H1 (cell line): ENCODE data around the gene RAB3D. TPM values are rescaled to one million over a fixed set of nuclear protein-coding genes. Genes with fewer than 3 reads are reported as not detected.

Experiments
- CTCF ChIA-PET: fragments of 300-600 bp; sonication (Branson Sonifier 250); formaldehyde crosslinking; loops from one replicate; lab custom pipeline; 2021; ENCODE audit not compliant: partially characterized antibody; lab: Charles Lee
- POLR2A ChIA-PET: fragments of 300-600 bp; sonication (Branson Sonifier 250); formaldehyde crosslinking; loops from one replicate; lab custom pipeline; 2021; ENCODE audit warnings: inconsistent platforms; ENCODE audit not compliant: partially characterized antibody; lab: Charles Lee
- DNase-seq, 2 experiments: peaks; one replicate each; pipeline versions ENCODE4 v3.0.0 to v3.0.0-alpha.2; 2010 to 2022; ENCODE audit warnings: low spot score in 2 of 2, low read depth in 1 of 2, mixed read lengths in 1 of 2
- FAIRE-seq: peaks from 2 replicates; lab custom pipeline; 2011; peaks lifted over from hg19 to GRCh38; lab: Jason Lieb, UNC
- H2AFZ ChIP-seq: 2 replicates; pipeline ENCODE4 v1.8.1; 2012; ENCODE audit warnings: low read length, inconsistent platforms
- H2AK5ac ChIP-seq: 2 replicates; pipeline ENCODE4 v1.6.1; 2013; ENCODE audit warnings: low read depth, low read length
- H2BK120ac ChIP-seq: replicated peaks from 2 replicates; pipeline ENCODE3; 2013; ENCODE audit warnings: low read depth, low read length, inconsistent platforms
- H2BK12ac ChIP-seq: 2 replicates; pipeline ENCODE4 v1.6.1; 2013; ENCODE audit warnings: low read depth, low read length
- H2BK15ac ChIP-seq: 2 replicates; pipeline ENCODE4 v1.6.1; 2013; ENCODE audit warnings: low read length
- H2BK20ac ChIP-seq: 2 replicates; pipeline ENCODE4 v1.6.1; 2013; ENCODE audit warnings: low read length
- H2BK5ac ChIP-seq: 2 replicates; pipeline ENCODE4 v1.6.1; 2013; ENCODE audit warnings: low read depth, low read length
- H3K14ac ChIP-seq: 2 replicates; pipeline ENCODE4 v1.6.1; 2013; ENCODE audit warnings: inconsistent platforms; ENCODE audit not compliant: insufficient read length
- H3K18ac ChIP-seq: 2 replicates; pipeline ENCODE4 v1.6.1; 2013; ENCODE audit warnings: low read length; ENCODE audit errors: extremely low read depth
- H3K23ac ChIP-seq: 2 replicates; pipeline ENCODE4 v1.6.1; 2013; ENCODE audit warnings: inconsistent platforms; ENCODE audit not compliant: insufficient read length
- H3K23me2 ChIP-seq: 2 replicates; pipeline ENCODE4 v1.6.1; 2013; ENCODE audit warnings: low read depth, low read length
- H3K27ac ChIP-seq: 2 replicates; pipeline ENCODE4 v1.6.1; 2011; ENCODE audit warnings: low read depth, low read length, inconsistent platforms
- H3K27me3 ChIP-seq, 4 experiments: replicated peaks in 1 of 4; 1 replicate in 1 of 4; 2 replicates in 3 of 4; pipeline versions ENCODE4 v1.6.1 to v1.8.1; 2011 to 2013; ENCODE audit warnings: low read length in 3 of 4, mild to moderate bottlenecking in 3 of 4, inconsistent platforms in 2 of 4, mixed read lengths in 2 of 4, moderate library complexity in 1 of 4; ENCODE audit not compliant: control insufficient read depth in 3 of 4, insufficient read depth in 3 of 4; ENCODE audit errors: extremely low read depth in 1 of 4
- H3K36me3 ChIP-seq, 4 experiments: 2 replicates each; pipeline versions ENCODE4 v1.6.1 to v1.8.1; 2011 to 2013; ENCODE audit warnings: mild to moderate bottlenecking in 4 of 4, low read length in 3 of 4, moderate library complexity in 2 of 4, control low read depth in 1 of 4, inconsistent platforms in 1 of 4; ENCODE audit not compliant: insufficient read depth in 4 of 4, control insufficient read depth in 2 of 4
- H3K4ac ChIP-seq: replicated peaks from 2 replicates; pipeline ENCODE3; 2013; ENCODE audit warnings: low read length, low read depth, mixed read lengths, inconsistent platforms; ENCODE audit not compliant: insufficient read length
- H3K4me1 ChIP-seq, 4 experiments: replicated peaks in 1 of 4; 1 replicate in 1 of 4; 2 replicates in 3 of 4; pipeline versions ENCODE4 v1.6.1 to v1.8.1; 2011 to 2013; ENCODE audit warnings: low read length in 3 of 4, inconsistent platforms in 2 of 4, mixed read lengths in 1 of 4; ENCODE audit not compliant: insufficient read depth in 4 of 4, control insufficient read depth in 3 of 4
- H3K4me2 ChIP-seq, 2 experiments: 2 replicates each; pipeline versions ENCODE4 v1.6.1 to v1.8.1; 2011 to 2013; ENCODE audit warnings: low read depth in 2 of 2, low read length in 2 of 2, control low read depth in 1 of 2, inconsistent platforms in 1 of 2, mild to moderate bottlenecking in 1 of 2; ENCODE audit not compliant: insufficient read depth in 1 of 2
- H3K4me3 ChIP-seq, 4 experiments: fragments of 200-600, 300-600 bp in 1 of 4; sonication (generic), shearing (Covaris generic), sonication (Bioruptor Twin) in 1 of 4; 2 replicates each; pipeline versions ENCODE4 v1.5.1 to v1.8.1; 2011 to 2016; ENCODE audit warnings: low read length in 4 of 4, low read depth in 3 of 4, control low read depth in 2 of 4, inconsistent platforms in 2 of 4, mild to moderate bottlenecking in 2 of 4, mixed read lengths in 1 of 4, moderate library complexity in 1 of 4; ENCODE audit not compliant: insufficient read depth in 2 of 4; ENCODE audit errors: extremely low read depth in 1 of 4
- H3K56ac ChIP-seq: replicated peaks from 2 replicates; pipeline ENCODE3; 2013; ENCODE audit warnings: low read depth, mild to moderate bottlenecking, mixed read lengths, low read length, inconsistent platforms; ENCODE audit not compliant: insufficient read length
- H3K79me1 ChIP-seq: 2 replicates; pipeline ENCODE4 v1.6.1; 2013; ENCODE audit warnings: low read depth, low read length, control low read depth
- H3K79me2 ChIP-seq, 2 experiments: 2 replicates each; pipeline versions ENCODE4 v1.6.1 to v1.8.1; 2012 to 2013; ENCODE audit warnings: low read length in 2 of 2, mild to moderate bottlenecking in 2 of 2, inconsistent platforms in 1 of 2; ENCODE audit not compliant: insufficient read depth in 2 of 2, control insufficient read depth in 1 of 2
- H3K9ac ChIP-seq, 4 experiments: replicated peaks in 1 of 4; 1 replicate in 1 of 4; 2 replicates in 3 of 4; pipeline versions ENCODE4 v1.6.1 to v1.8.1; 2011 to 2013; ENCODE audit warnings: low read depth in 3 of 4, low read length in 3 of 4, control low read depth in 2 of 4, mild to moderate bottlenecking in 2 of 4, moderate library complexity in 2 of 4, inconsistent platforms in 1 of 4; ENCODE audit errors: extremely low read depth in 1 of 4
- H3K9me3 ChIP-seq, 2 experiments: 2 replicates each; pipeline versions ENCODE4 v1.6.1 to v1.8.1; 2012 to 2013; ENCODE audit warnings: mild to moderate bottlenecking in 2 of 2, moderate library complexity in 2 of 2, control low read depth in 1 of 2, inconsistent platforms in 1 of 2, low read depth in 1 of 2, low read length in 1 of 2, mixed read lengths in 1 of 2; ENCODE audit not compliant: insufficient read depth in 2 of 2
- H4K20me1 ChIP-seq, 2 experiments: replicated peaks in 1 of 2; 2 replicates each; pipeline versions ENCODE3 to v1.8.1; 2011 to 2013; ENCODE audit warnings: inconsistent platforms in 2 of 2, low read length in 2 of 2, mild to moderate bottlenecking in 1 of 2; ENCODE audit not compliant: insufficient read depth in 2 of 2, control insufficient read depth in 1 of 2
- H4K5ac ChIP-seq: 2 replicates; pipeline ENCODE4 v1.6.1; 2013; ENCODE audit warnings: low read length, low read depth, mixed read lengths, inconsistent platforms; ENCODE audit not compliant: insufficient read length
- H4K8ac ChIP-seq: 2 replicates; pipeline ENCODE4 v1.8.0; 2013; ENCODE audit warnings: mild to moderate bottlenecking, moderate library complexity, low read length, inconsistent platforms; ENCODE audit not compliant: insufficient read depth; ENCODE audit errors: extremely low read depth
- H4K91ac ChIP-seq: replicated peaks from 2 replicates; pipeline ENCODE3; 2013; ENCODE audit warnings: low read length, mixed read lengths, inconsistent platforms; ENCODE audit not compliant: insufficient read length
- BCL11A ChIP-seq, 2 experiments: IDR thresholded peaks; one replicate each; pipeline ENCODE4 v1.6.1; 2011; ENCODE audit warnings: low read depth in 2 of 2, low read length in 2 of 2, mild to moderate bottlenecking in 2 of 2
- CHD2 ChIP-seq: IDR thresholded peaks from 2 replicates; pipeline ENCODE4 v1.6.1; 2012; ENCODE audit warnings: low read length, improper control_type of control experiment
- EZH2 ChIP-seq: fragments of 200-600 bp; sonication (generic); IDR thresholded peaks from 2 replicates; pipeline ENCODE4 v1.7.1; 2012; ENCODE audit warnings: low read depth, mild to moderate bottlenecking, moderate library complexity, low read length, inconsistent platforms; ENCODE audit not compliant: severe bottlenecking
- GABPA ChIP-seq: IDR thresholded peaks from 2 replicates; pipeline ENCODE4 v1.6.1; 2011; ENCODE audit warnings: mild to moderate bottlenecking, low read length, moderate library complexity, borderline replicate concordance; ENCODE audit not compliant: insufficient read depth
- GTF2F1 ChIP-seq: IDR thresholded peaks from 2 replicates; pipeline ENCODE4 v1.6.1; 2012; ENCODE audit warnings: low read depth, low read length, improper control_type of control experiment, borderline replicate concordance
- HDAC6 ChIP-seq: IDR thresholded peaks from one replicate; pipeline ENCODE4 v1.7.1; 2012; ENCODE audit warnings: low read depth, mild to moderate bottlenecking, inconsistent platforms, low read length, moderate library complexity
- JUND ChIP-seq: IDR thresholded peaks from 2 replicates; pipeline ENCODE4 v1.6.1; 2011; ENCODE audit warnings: mild to moderate bottlenecking, improper control_type of control experiment, low read length
- KDM4A ChIP-seq: IDR thresholded peaks from one replicate; pipeline ENCODE4 v1.7.1; 2012; ENCODE audit warnings: low read depth, mild to moderate bottlenecking, moderate library complexity, low read length, inconsistent platforms; ENCODE audit not compliant: severe bottlenecking
- SIRT6 ChIP-seq: IDR thresholded peaks from one replicate; pipeline ENCODE4 v1.7.1; 2012; ENCODE audit warnings: low read length, inconsistent platforms
- SP1 ChIP-seq: IDR thresholded peaks from 2 replicates; pipeline ENCODE4 v1.6.1; 2011; ENCODE audit warnings: low read depth, low read length
- WGBS, 2 experiments: shearing (Covaris generic) in 1 of 2; methylation state at CpG; one replicate each; pipeline versions ENCODE4 v1.1.6 to v1.1.7; 2013 to 2015; ENCODE audit warnings: low lambda C conversion rate in 2 of 2, mixed read lengths in 2 of 2, inconsistent platforms in 1 of 2, low coverage in 1 of 2, missing lambda C conversion rate in 1 of 2; ENCODE audit not compliant: insufficient replicate concordance in 2 of 2, insufficient coverage in 1 of 2, insufficient read length in 1 of 2; ENCODE audit errors: extremely low coverage in 1 of 2, missing lambda C conversion rate in 1 of 2; 5-methylcytosine and 5-hydroxymethylcytosine counted together
- polyA plus RNA-seq, 7 experiments: library from polyadenylated mRNA; depleted of rRNA in 3 of 7; stranded (reverse) in 5 of 7; unstranded in 2 of 7; fragments of >200 nt in 5 of 7; fragments of 200-250 nt in 2 of 7; gene quantifications; 1 replicate in 5 of 7; 2 replicates in 1 of 7; 4 replicates in 1 of 7; pipeline versions ENCODE4 v1.2.1 to v1.2.3, GENCODE V29; 2011 to 2013; ENCODE audit warnings: missing spikeins in 2 of 7, mixed read lengths in 2 of 7
- total RNA-seq: library from RNA; stranded (reverse); fragmentation: NEBNext Ultra II Directional; extraction: Animal tissue kit (Norgen Biotek cat#: 25700); gene quantifications from 2 replicates; pipeline ENCODE4 v1.2.1, GENCODE V29; 2021

The RAB3D gene
- total and polyA plus RNA-seq, 2 of the 8 experiments (the other 6 are each of a cell fraction or from before 2014, with no cell fraction given) = 17.8 to 23.8 TPM

DNA sequence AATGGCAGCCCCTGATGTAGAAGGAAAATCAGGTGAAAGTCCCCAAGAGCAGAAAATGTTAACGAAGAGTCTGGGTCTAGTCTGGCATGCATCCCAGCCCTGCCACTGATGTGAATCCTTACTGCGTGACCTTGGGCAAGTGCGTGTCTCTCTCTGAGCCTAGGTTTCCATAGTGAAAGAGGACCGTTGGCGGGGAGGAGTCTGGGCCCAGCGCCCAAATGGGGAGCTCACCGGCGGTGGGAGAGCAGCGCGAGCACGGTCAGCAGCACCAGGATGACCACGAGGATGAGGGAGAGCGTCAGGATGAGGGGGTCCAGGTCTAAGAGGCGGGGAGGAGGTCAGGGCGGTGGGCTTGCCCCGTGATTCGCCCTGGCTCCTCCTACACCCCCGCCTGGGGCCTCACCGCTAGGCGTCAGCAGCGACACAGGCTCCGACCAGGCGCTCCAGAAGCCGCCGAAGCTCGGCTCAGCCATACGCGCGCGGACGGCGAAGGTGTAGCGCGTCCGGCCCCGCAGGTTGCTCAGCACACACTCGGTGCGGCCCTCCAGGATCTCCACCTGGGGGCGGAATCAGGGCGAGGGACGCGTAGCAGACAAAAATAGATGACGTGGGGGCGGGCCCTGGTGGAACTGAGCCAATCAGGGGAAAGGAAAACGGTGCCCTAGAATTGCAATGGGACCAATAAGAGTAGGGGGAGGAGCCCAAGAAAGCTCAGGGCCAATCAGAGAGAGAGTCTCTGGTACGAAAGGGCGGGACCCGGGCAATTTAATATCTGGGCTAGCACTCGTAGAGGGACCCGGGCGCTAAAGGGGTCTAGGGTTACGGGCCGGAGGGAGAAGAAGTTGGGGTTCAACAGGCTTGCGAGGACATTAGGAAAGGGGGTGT, 41.4 kb upstream of the RAB3D start:
- peak overlapping the region; percentile 83 for H2AFZ ChIP-seq
- no peak for TF ChIP-seq BCL11A (IDR thresholded peaks at IDR 0.05; ENCODE audit: low read depth in 2 of 2, low read length in 2 of 2)
- TF ChIP-seq GABPA = peak; percentile 48; the same call in 1 of the 2 replicates
- peak; percentile 94 for TF ChIP-seq SP1
- TF ChIP-seq KDM4A = peak; percentile 52
- TF ChIP-seq CHD2 = peak; percentile 78
- no peak for TF ChIP-seq HDAC6
- TF ChIP-seq JUND = no peak
- no peak for TF ChIP-seq EZH2
- TF ChIP-seq GTF2F1 = no peak
- no peak for TF ChIP-seq SIRT6

More for the DNA sequence above, 41.4 kb upstream of the RAB3D start:
- H4K5ac ChIP-seq = peak overlapping the region; percentile 31
- H3K79me2 ChIP-seq = no peaks in the 10 kb centered on the region
- H3K36me3 ChIP-seq = no peaks in the 10 kb centered on the region
- peaks cover 2 to 4% of the 10 kb centered on the region in 2 experiments for H4K20me1 ChIP-seq
- WGBS, 2 experiments = 4% methylated on average over 44 of the region's 54 CpGs; no CpG with 5 or more reads in 1 of the 2 experiments
- H3K14ac ChIP-seq = no peak overlapping the region
- DNase-seq (peak; percentile 93 to 95), FAIRE-seq (no peak)
- peak overlapping the region; percentile 69 to 88 for H3K4me2 ChIP-seq
- peak overlapping the region; percentile 82 for H2BK12ac ChIP-seq
- peak overlapping the region; percentile 84 for H2BK5ac ChIP-seq
- H3K9me3 ChIP-seq = no peaks in the 10 kb centered on the region
- H3K79me1 ChIP-seq = peaks cover 2% of the 10 kb centered on the region; the same call in 1 of the 2 replicates
- CTCF ChIA-PET = interaction anchor here (0.5 to 16.8 kb wide), 41 partner anchors 10 to 233 kb away, joined by 3 to 197 read pairs (median 6); partner anchors contain the start of genes CCDC159, CNN1, ELAVL3 and ODAD3
- peak overlapping the region; percentile 81; the same call in 1 of the 2 replicates for H2BK15ac ChIP-seq
- peak overlapping the region; percentile 37 for H4K91ac ChIP-seq
- no peaks in the 10 kb centered on the region for H3K27me3 ChIP-seq
- H3K23me2 ChIP-seq = peaks cover 24% of the 10 kb centered on the region
- no peak overlapping the region for H3K23ac ChIP-seq
- no peak overlapping the region for H3K56ac ChIP-seq
- H3K18ac ChIP-seq = peak overlapping the region; percentile 89; the same call in 1 of the 2 replicates
- peak overlapping the region; percentile 35 to 60 (median 54) for H3K9ac ChIP-seq
- H3K27ac ChIP-seq = peak overlapping the region; percentile 76; the same call in 1 of the 2 replicates
- no peak overlapping the region for H2BK20ac ChIP-seq
- H3K4me1 ChIP-seq = peaks cover 0 to 11% (median 5%) of the 10 kb centered on the region in 4 experiments; a peak in 5 of 7 replicates
- no peak overlapping the region for H2BK120ac ChIP-seq
- H3K4ac ChIP-seq = no peak overlapping the region
- peak overlapping the region; percentile 55 to 79 (median 69) for H3K4me3 ChIP-seq
- H4K8ac ChIP-seq = 0 out of 2 replicates have a peak overlapping the region, but pooled peaks have one; percentile 20
- POLR2A ChIA-PET = interaction anchor here (0.7 to 4.7 kb wide), 27 partner anchors 9 to 178 kb away, joined by 3 to 48 read pairs (median 5); partner anchors contain the start of genes ECSIT, ELAVL3, ELOF1 and ODAD3
- no peak overlapping the region for H2AK5ac ChIP-seq
